Coronary artery (tissue), 2 donors: ENCODE data around the gene NDUFA13.

Source experiments
- DNase-seq: peaks from one replicate; pipeline ENCODE4 v3.0.0-alpha.2; 2017; ENCODE audit warnings: low spot score
- H3K27ac ChIP-seq, 2 donors: fragments of 200-600 bp; sonication (generic); one replicate each; pipeline ENCODE4 v1.5.1; 2016 to 2019
- H3K4me3 ChIP-seq: fragments of 200-600 bp; sonication (generic); 2 replicates; pipeline ENCODE4 v1.5.1; 2016; ENCODE audit warnings: mild to moderate bottlenecking, moderate library complexity
- TF ChIP-seq, protein P1 (sequence below): fragments of 200-600 bp; sonication (generic); IDR thresholded peaks from one replicate; pipeline ENCODE4 v1.5.1; 2019; ENCODE audit warnings: antibody characterized with exemption

The NDUFA13 gene

DNA sequence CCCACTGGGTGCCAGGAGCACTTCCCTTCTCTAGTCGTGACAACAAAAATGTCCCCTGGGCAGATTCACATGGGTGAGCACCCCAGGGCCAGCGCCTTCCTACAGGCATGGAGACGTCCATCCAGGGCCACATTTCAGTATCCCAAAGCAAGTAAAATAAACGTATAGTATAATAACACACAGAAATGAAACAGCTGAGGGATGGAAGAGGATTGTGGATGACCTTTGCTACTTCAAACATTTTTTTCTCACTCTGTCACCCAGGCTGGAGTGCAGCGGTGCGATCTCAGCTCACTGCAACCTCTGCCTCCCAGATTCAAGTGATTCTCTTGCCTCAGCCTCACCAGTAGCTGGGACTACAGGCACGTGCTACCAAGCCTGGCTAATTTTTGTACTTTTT is 50.3 kb downstream of the NDUFA13 start:
- TF ChIP-seq, protein P1, sequence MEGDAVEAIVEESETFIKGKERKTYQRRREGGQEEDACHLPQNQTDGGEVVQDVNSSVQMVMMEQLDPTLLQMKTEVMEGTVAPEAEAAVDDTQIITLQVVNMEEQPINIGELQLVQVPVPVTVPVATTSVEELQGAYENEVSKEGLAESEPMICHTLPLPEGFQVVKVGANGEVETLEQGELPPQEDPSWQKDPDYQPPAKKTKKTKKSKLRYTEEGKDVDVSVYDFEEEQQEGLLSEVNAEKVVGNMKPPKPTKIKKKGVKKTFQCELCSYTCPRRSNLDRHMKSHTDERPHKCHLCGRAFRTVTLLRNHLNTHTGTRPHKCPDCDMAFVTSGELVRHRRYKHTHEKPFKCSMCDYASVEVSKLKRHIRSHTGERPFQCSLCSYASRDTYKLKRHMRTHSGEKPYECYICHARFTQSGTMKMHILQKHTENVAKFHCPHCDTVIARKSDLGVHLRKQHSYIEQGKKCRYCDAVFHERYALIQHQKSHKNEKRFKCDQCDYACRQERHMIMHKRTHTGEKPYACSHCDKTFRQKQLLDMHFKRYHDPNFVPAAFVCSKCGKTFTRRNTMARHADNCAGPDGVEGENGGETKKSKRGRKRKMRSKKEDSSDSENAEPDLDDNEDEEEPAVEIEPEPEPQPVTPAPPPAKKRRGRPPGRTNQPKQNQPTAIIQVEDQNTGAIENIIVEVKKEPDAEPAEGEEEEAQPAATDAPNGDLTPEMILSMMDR: no peak
- DNase-seq: no peak

DNA sequence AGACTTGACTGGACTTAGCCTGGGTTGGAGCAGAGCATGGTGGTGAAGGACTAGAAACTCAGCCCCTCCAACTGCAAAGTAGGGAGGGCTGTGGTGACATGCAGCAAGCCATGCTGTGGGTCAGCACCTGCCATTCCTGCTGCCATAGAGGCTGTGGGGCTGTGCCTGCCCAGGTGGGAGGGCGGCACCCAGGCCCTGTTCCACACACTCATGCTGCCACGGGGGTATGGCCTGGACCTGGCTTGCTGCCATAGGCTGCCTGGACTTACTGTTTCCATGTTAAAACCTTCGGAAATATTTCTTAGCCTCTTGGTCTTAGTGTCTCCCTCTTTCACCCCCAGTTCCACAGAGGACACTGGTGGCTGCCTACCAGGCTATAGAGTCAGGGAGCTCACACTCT is 51.4 kb downstream of the NDUFA13 start:
- no peak overlapping the region for H3K4me3 ChIP-seq
- no peak overlapping the region for H3K27ac ChIP-seq
- DNase-seq: no peak
- TF ChIP-seq, protein P1: no peak

More for the DNA sequence above, 50.3 kb downstream of the NDUFA13 start:
- H3K27ac ChIP-seq: no peak overlapping the region
- no peak overlapping the region for H3K4me3 ChIP-seq

DNA sequence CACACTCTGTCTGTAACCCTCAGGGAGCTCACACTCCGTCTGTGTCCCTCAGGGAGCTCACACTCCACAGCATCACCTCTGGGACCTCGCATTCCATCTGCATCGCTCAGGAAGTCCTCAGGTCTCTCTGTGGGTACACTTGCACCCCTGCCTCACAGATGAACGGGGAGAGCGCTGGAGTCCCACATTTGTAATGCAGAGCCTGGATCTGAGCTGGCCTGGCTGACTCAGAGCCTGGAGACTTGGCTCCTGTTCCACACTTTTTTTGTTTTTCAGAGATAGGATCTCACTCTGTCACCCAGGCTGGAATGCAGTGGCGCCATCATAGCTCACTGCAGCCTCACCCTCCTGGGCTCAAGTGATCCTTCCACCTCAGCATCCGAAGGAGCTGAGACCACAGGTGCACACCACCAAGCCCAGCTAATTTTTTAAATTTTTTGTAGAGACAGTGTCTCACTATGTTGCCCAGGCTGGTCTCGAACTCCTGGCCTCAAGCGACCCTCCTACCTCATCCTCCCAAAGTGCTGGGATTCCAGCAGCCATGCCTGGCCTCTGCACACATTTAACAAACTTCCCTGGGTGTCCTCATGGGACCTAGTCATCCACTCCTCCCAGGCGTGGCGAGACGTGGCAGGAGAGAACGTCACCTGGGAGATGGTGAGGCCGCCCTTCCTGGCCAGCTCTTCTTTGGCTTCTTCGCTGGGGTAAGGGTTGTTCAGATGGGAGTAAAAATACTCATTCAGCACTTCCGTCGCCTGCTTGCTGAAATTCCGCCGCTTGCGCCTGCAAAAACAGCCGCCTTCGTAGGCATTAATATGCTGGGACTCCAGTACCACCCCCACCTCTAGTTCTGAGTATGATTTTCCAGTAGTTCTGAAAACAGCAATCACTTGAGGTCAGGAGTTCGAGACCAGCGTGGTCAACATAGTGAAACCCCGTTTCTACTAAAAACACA is 53.1 kb downstream of the NDUFA13 start:
- no peak for DNase-seq
- Histone ChIP-seq H3K27ac (no peak overlapping the region), H3K4me3 (no peak overlapping the region)
- TF ChIP-seq, protein P1: no peak

DNA sequence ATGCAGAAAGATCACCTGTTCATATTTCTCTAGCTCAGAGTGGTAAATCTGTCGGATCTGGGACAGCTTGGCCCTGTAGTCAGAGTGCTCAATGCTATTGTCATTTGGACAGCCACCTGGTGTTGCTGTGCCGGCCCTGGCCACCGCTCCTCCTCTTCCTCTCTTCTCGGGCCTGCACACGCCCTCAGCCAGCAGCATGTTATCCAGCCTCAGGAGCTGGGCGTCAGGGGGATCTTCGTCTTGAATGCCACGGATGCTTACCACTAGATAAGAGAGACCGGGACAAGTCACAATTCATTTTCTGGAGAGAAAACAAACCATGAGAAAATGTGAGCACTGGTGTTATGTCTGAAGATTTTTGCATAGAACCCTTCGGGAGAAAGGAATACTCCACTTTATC is 54.5 kb downstream of the NDUFA13 start:
- TF ChIP-seq, protein P1: no peak
- no peak overlapping the region for H3K27ac ChIP-seq
- DNase-seq: no peak
- H3K4me3 ChIP-seq: no peak overlapping the region

DNA sequence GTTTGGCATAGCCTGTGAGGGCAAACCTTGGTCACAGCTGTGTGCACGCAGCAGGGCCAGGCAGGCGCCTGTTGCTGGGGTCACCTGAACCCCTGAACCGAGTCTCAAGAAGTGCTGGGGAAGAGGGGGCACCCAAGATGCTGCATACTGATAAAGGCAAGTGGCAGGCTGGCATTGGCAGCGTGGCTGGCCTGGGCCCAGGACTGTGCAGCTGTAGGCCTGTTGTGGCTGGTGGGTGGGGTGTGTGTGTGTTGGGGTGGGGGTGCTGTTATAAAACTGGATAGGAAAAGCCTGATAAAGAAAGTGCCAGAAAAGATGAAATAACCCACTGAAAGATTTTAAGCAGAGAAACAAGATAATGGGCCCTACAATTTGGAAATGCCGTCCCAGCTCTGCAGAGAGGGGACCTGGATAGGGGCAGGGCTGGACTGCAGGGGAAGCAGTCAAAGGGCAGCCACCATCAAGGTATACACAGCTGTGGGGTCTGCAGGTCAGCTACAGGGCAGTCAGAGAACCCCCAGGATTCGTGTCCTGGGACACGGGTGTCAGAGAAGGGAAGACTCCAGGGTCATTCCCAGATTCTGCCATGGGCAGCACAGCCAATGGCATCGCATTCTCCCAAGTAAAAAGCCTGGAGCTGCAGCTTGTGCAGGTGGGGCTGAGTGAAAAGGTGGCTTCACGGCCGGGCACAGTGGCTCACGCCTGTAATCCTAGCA is 55.2 kb downstream of the NDUFA13 start:
- no peak for DNase-seq
- TF ChIP-seq, protein P1: no peak
- no peak overlapping the region for H3K27ac ChIP-seq
- H3K4me3 ChIP-seq: no peak overlapping the region

DNA sequence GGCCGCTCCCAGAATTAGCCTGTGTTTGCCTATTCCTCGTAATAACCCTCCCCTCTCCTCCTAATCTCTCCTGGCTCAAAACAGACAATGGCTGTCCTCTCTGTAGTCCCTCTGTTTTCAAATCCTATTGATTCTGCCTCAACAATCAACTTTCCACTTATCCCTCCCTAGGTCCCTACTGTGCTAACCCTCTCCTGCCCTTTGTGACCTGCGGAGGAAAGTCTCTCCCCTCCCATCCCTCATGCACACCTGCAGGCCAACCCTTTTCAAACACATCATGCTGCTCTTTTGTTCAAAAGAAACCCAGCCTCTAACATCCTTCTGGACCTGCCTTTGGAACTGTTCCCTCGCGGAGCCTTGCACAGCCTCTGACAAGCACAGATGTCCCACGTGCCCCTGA is 59.4 kb downstream of the NDUFA13 start:
- no peak for DNase-seq
- TF ChIP-seq, protein P1: no peak
- Histone ChIP-seq H3K27ac (no peak overlapping the region), H3K4me3 (no peak overlapping the region)
